CD14-positive monocyte (primary cell): Measurements from ENCODE around the gene EZH2. TPM values are rescaled to one million over a fixed set of nuclear protein-coding genes. Genes with fewer than 3 reads are reported as not detected.

Source experiments
- DNase-seq, 3 donors: peaks; one replicate each; pipeline ENCODE4 v3.0.0-alpha.2; 2011 to 2022
- H2AFZ ChIP-seq: 2 replicates; pipeline ENCODE4 v1.6.0; 2012; ENCODE audit warnings: mild to moderate bottlenecking, low read depth, low read length, inconsistent platforms; ENCODE audit not compliant: insufficient read depth, poor library complexity, severe bottlenecking
- H3K27ac ChIP-seq, 2 donors: 1 replicate in 1 of 2; 2 replicates in 1 of 2; pipeline ENCODE4 v1.5.1; 2012 to 2013; ENCODE audit warnings: low read length in 2 of 2, control low read depth in 1 of 2, inconsistent platforms in 1 of 2, low read depth in 1 of 2, mild to moderate bottlenecking in 1 of 2
- H3K27me3 ChIP-seq, 2 donors: one replicate each; pipeline versions ENCODE4 v1.6.0 to v1.6.1; 2011 to 2013; ENCODE audit warnings: low read length in 2 of 2; ENCODE audit not compliant: control insufficient read depth in 2 of 2, insufficient read depth in 2 of 2
- H3K36me3 ChIP-seq, 2 donors: replicated peaks in 1 of 2; 1 replicate in 1 of 2; 2 replicates in 1 of 2; pipeline versions ENCODE4 v1.5.1 to v1.6.1; 2012 to 2013; ENCODE audit warnings: low read length in 2 of 2, control low read depth in 1 of 2, inconsistent platforms in 1 of 2, mild to moderate bottlenecking in 1 of 2; ENCODE audit not compliant: insufficient read depth in 2 of 2, control insufficient read depth in 1 of 2
- H3K4me1 ChIP-seq, 2 donors: 1 replicate in 1 of 2; 2 replicates in 1 of 2; pipeline versions ENCODE4 v1.5.1 to v1.6.1; 2012 to 2013; ENCODE audit warnings: low read length in 2 of 2, control low read depth in 1 of 2, inconsistent platforms in 1 of 2, mild to moderate bottlenecking in 1 of 2, moderate library complexity in 1 of 2; ENCODE audit not compliant: insufficient read depth in 2 of 2, control insufficient read depth in 1 of 2
- H3K4me2 ChIP-seq: replicated peaks from 2 replicates; pipeline ENCODE3; 2012; ENCODE audit warnings: low read length, moderate library complexity, mild to moderate bottlenecking; ENCODE audit not compliant: poor library complexity, severe bottlenecking; ENCODE audit errors: extremely low read depth
- H3K4me3 ChIP-seq, 3 experiments: fragments of 200-600 bp in 1 of 3; sonication (generic) in 1 of 3; replicated peaks in 1 of 3; 1 replicate in 2 of 3; 2 replicates in 1 of 3; pipeline ENCODE4 v1.5.1; 2011 to 2013; ENCODE audit warnings: low read length in 3 of 3, mild to moderate bottlenecking in 3 of 3, control low read depth in 2 of 3, low read depth in 2 of 3, inconsistent platforms in 1 of 3, moderate library complexity in 1 of 3
- H3K79me2 ChIP-seq: 2 replicates; pipeline ENCODE4 v1.6.0; 2012; ENCODE audit warnings: mild to moderate bottlenecking, control low read depth, inconsistent platforms, low read length, moderate library complexity; ENCODE audit not compliant: insufficient read depth
- H3K9ac ChIP-seq: 2 replicates; pipeline ENCODE4 v1.6.0; 2017; ENCODE audit warnings: low read length, mild to moderate bottlenecking; ENCODE audit not compliant: insufficient read depth, poor library complexity, severe bottlenecking
- H3K9me3 ChIP-seq, 2 donors: replicated peaks in 1 of 2; 1 replicate in 1 of 2; 2 replicates in 1 of 2; pipeline versions ENCODE4 v1.5.1 to v1.6.1; 2012 to 2013; ENCODE audit warnings: low read length in 2 of 2, control low read depth in 1 of 2; ENCODE audit not compliant: control insufficient read depth in 1 of 2, insufficient read depth in 1 of 2
- H4K20me1 ChIP-seq: 2 replicates; pipeline ENCODE4 v1.6.0; 2012; ENCODE audit warnings: mild to moderate bottlenecking, low read length, control low read depth, moderate library complexity; ENCODE audit not compliant: insufficient read depth
- H3K27ac Mint-ChIP-seq, 7 donors: one replicate each; pipeline ENCODE4 v1.8.0; 2020; ENCODE audit warnings: mild to moderate bottlenecking in 7 of 7, mixed read lengths in 7 of 7, moderate library complexity in 6 of 7, inconsistent platforms in 2 of 7
- H3K27me3 Mint-ChIP-seq, 3 donors: one replicate each; pipeline ENCODE4 v1.8.0; 2021 to 2022; ENCODE audit warnings: low read depth in 3 of 3, mild to moderate bottlenecking in 3 of 3, mixed read lengths in 3 of 3, moderate library complexity in 3 of 3, inconsistent platforms in 1 of 3
- H3K36me3 Mint-ChIP-seq, 2 donors: one replicate each; pipeline ENCODE4 v1.8.0; 2020; ENCODE audit warnings: mixed read lengths in 2 of 2, inconsistent platforms in 1 of 2, mild to moderate bottlenecking in 1 of 2
- H3K4me1 Mint-ChIP-seq: one replicate; pipeline ENCODE4 v1.8.0; 2020; ENCODE audit warnings: mild to moderate bottlenecking, mixed read lengths
- H3K4me3 Mint-ChIP-seq, 2 donors: one replicate each; pipeline ENCODE4 v1.8.0; 2020; ENCODE audit warnings: mild to moderate bottlenecking in 2 of 2, mixed read lengths in 2 of 2, moderate library complexity in 1 of 2
- H3K9me3 Mint-ChIP-seq, 7 donors: one replicate each; pipeline ENCODE4 v1.8.0; 2020 to 2022; ENCODE audit warnings: mixed read lengths in 7 of 7, mild to moderate bottlenecking in 6 of 7, moderate library complexity in 6 of 7, inconsistent platforms in 2 of 7
- CTCF ChIP-seq: fragments of 200-600 bp; IDR thresholded peaks from one replicate; pipeline ENCODE4 v1.8.0; 2022; ENCODE audit warnings: antibody characterized with exemption, mild to moderate bottlenecking
- WGBS: methylation state at CpG from one replicate; pipeline ENCODE4 v1.1.5; 2013; ENCODE audit warnings: missing lambda C conversion rate; ENCODE audit not compliant: insufficient coverage; 5-methylcytosine and 5-hydroxymethylcytosine counted together
- intact Hi-C, 2 donors: fragments of 100-400 bp; cut with micrococcal nuclease; formaldehyde crosslinking; loops; one replicate each; pipeline versions ENCODE4 v1.15.0 to v1.15.1; 2023
- polyA plus RNA-seq, 3 donors: library from polyadenylated mRNA; depleted of rRNA in 1 of 3; unstranded in 2 of 3; stranded (reverse) in 1 of 3; fragments of 300-500 nt in 2 of 3; fragments of >200 nt in 1 of 3; fragmentation: Illumina TruSeq in 2 of 3; gene quantifications; 1 replicate in 2 of 3; 2 replicates in 1 of 3; pipeline ENCODE4 v1.2.3, GENCODE V29; 2012 to 2021

Gene EZH2
- polyA plus RNA-seq, 3 donors = 1.3 to 6.1 (median 1.6) TPM

DNA sequence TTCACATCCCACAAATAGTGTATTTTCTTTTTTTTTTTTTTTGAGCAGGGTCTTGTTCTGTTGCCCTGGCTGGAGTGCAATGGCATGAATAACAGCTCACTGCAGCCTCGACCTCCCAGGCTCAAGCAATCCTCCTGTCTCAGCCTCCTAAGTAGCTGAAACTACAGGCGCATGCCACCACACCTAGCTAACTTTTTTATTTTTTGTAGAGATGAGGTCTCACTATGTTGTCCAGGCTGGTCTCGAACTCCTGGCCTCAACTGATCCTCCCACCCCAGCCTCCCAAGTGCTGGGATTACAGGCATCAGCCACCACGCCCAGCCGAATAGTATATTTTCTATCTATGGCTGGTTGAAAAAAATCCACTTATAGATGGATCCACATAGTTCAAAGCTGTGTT lies 12.5 kb downstream of the EZH2 start:
- H3K27me3 ChIP-seq = no peaks in the 10 kb centered on the region
- Mint-ChIP-seq H3K9me3 (peaks cover 6 to 15% (median 12%) of the 10 kb centered on the region in 7 donors), H3K4me1 (peaks cover 26% of the 10 kb centered on the region), H3K27me3 (no peaks in the 10 kb centered on the region), H3K27ac (peak overlapping the region in 2 of 7 donors; percentile 28 to 56), H3K4me3 (no peak overlapping the region), H3K36me3 (peaks cover 7 to 8% of the 10 kb centered on the region in 2 donors)
- no peaks in the 10 kb centered on the region for H4K20me1 ChIP-seq
- H3K9ac ChIP-seq = no peak overlapping the region
- H3K4me1 ChIP-seq = peaks cover 10 to 13% of the 10 kb centered on the region in 2 donors
- TF ChIP-seq CTCF = no peak
- H3K79me2 ChIP-seq = peaks cover 100% of the 10 kb centered on the region
- intact Hi-C loops = no loop called here
- H3K27ac ChIP-seq = peak overlapping the region in 1 of 2 donors; percentile 48
- no peak overlapping the region for H3K4me2 ChIP-seq
- peaks cover 9 to 13% of the 10 kb centered on the region in 2 donors for H3K9me3 ChIP-seq
- no peaks in the 10 kb centered on the region for H3K36me3 ChIP-seq
- H3K4me3 ChIP-seq = no peak overlapping the region
- DNase-seq = no peak
- H2AFZ ChIP-seq = no peak overlapping the region
- no CpG with 5 or more reads among the region's 5 CpGs for WGBS

DNA sequence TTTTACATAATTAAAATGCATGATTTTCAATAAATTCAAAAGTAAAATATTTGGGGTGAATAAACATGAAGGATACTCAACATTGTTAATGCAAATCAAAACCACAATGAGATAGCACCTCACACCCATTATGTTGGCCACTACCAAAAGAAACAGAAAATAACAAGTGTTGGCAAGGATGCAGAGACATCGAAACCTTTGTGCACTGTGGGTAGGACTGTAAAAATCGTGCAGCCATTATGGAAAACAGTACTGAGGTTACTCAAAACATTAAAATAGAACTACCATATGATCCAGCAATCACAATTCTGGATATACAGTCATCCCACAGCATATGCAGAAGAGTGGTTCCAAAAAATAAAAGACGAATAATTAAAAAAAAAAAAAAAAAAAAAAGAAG lies 13.1 kb downstream of the EZH2 start:
- WGBS = no CpG with 5 or more reads among the region's 3 CpGs

More for the DNA sequence above, 13.1 kb downstream of the EZH2 start:
- Mint-ChIP-seq H3K4me1 (peaks cover 26% of the 10 kb centered on the region), H3K27ac (no peak overlapping the region), H3K27me3 (no peaks in the 10 kb centered on the region), H3K4me3 (no peak overlapping the region), H3K36me3 (peaks cover 7 to 8% of the 10 kb centered on the region in 2 donors), H3K9me3 (peaks cover 6 to 15% (median 12%) of the 10 kb centered on the region in 7 donors)
- intact Hi-C loops = no loop called here
- no peak overlapping the region for H3K4me3 ChIP-seq
- no peak for TF ChIP-seq CTCF
- no peak for DNase-seq
- no peaks in the 10 kb centered on the region for H4K20me1 ChIP-seq
- H3K36me3 ChIP-seq = no peaks in the 10 kb centered on the region
- peaks cover 10 to 13% of the 10 kb centered on the region in 2 donors for H3K4me1 ChIP-seq
- H3K9ac ChIP-seq = no peak overlapping the region
- H3K9me3 ChIP-seq = peaks cover 9 to 13% of the 10 kb centered on the region in 2 donors
- H3K4me2 ChIP-seq = no peak overlapping the region
- H3K79me2 ChIP-seq = peaks cover 99% of the 10 kb centered on the region
- no peaks in the 10 kb centered on the region for H3K27me3 ChIP-seq
- H3K27ac ChIP-seq = no peak overlapping the region
- no peak overlapping the region for H2AFZ ChIP-seq
